IgD-negative memory B cell (primary cell): ENCODE results near the gene ETF1. TPM values are rescaled to one million over a fixed set of nuclear protein-coding genes. Genes with fewer than 3 reads are reported as not detected.
"Not testable (repeated sequence)": the region's sequence is repeated elsewhere in the genome, so short reads cannot be mapped to it uniquely, and the experiment has no call there.

Experiments used
- H3K27ac Mint-ChIP-seq, 3 donors: one replicate each; pipeline ENCODE4 v1.8.0; 2020 to 2022; ENCODE audit warnings: mild to moderate bottlenecking in 3 of 3, mixed read lengths in 3 of 3, moderate library complexity in 1 of 3
- H3K27me3 Mint-ChIP-seq: one replicate; pipeline ENCODE4 v1.8.0; 2021; ENCODE audit warnings: mixed read lengths
- H3K36me3 Mint-ChIP-seq: one replicate; pipeline ENCODE4 v1.8.0; 2020; ENCODE audit warnings: mild to moderate bottlenecking, mixed read lengths
- H3K4me1 Mint-ChIP-seq, 3 donors: one replicate each; pipeline ENCODE4 v1.8.0; 2020 to 2022; ENCODE audit warnings: mixed read lengths in 3 of 3, mild to moderate bottlenecking in 1 of 3
- H3K4me3 Mint-ChIP-seq, 4 donors: one replicate each; pipeline ENCODE4 v1.8.0; 2020 to 2022; ENCODE audit warnings: mild to moderate bottlenecking in 4 of 4, mixed read lengths in 4 of 4, moderate library complexity in 3 of 4
- H3K9me3 Mint-ChIP-seq, 3 donors: one replicate each; pipeline ENCODE4 v1.8.0; 2020 to 2021; ENCODE audit warnings: mixed read lengths in 3 of 3, mild to moderate bottlenecking in 1 of 3
- polyA plus RNA-seq: library from polyadenylated mRNA; unstranded; fragments of 300-500 nt; fragmentation: Illumina TruSeq; gene quantifications from one replicate; pipeline ENCODE4 v1.2.3, GENCODE V29; 2021

The ETF1 gene
- polyA plus RNA-seq, 1 donor from 2014 or later: 32.0 TPM

DNA sequence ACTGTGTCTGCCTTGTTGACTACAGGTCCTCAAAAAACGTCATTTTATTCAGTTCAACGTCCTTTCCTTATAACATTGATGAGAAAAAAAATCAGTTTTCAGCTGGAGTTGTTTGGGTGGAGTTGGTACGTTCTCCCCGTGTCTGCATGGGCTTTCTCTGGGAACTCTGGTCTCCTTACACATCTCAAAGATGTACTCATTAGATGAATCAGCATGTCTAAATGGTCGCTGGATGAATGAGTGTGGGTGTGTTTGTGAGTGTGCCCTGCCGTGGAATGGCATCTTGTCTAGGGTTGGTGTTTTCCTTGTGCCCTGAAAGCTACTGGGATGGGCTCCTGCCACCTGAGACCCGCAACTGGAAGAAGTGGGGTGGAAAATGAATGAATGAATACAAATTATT, 47.7 kb downstream of the ETF1 start:
- H3K4me3 Mint-ChIP-seq: no peak overlapping the region
- peaks cover 4 to 5% (median 5%) of the 10 kb centered on the region in 3 donors for H3K4me1 Mint-ChIP-seq
- H3K27me3 Mint-ChIP-seq: peaks cover 21% of the 10 kb centered on the region
- peaks cover 2% of the 10 kb centered on the region for H3K36me3 Mint-ChIP-seq
- peak overlapping the region in 2 of 3 donors; percentile 56 to 67 for H3K27ac Mint-ChIP-seq
- H3K9me3 Mint-ChIP-seq: no peaks in the 10 kb centered on the region

- Mint-ChIP-seq H3K27ac (peak overlapping the region in 1 of 3 donors; percentile 6), H3K27me3 (peaks cover 28% of the 10 kb centered on the region), H3K4me1 (peaks cover 4 to 5% (median 5%) of the 10 kb centered on the region in 3 donors), H3K4me3 (peak overlapping the region; percentile 83 to 94 (median 86)), H3K9me3 (no peaks in the 10 kb centered on the region), H3K36me3 (no peaks in the 10 kb centered on the region)
Measured at GRCh38 chr5:138492560-138493045, 50.4 kb downstream of the ETF1 start.

GRCh38 chr5:138491669-138492559, 51.1 kb downstream of the ETF1 start:
- Mint-ChIP-seq H3K27ac (peak overlapping the region in 1 of 3 donors; percentile 6), H3K4me3 (peak overlapping the region; percentile 83 to 94 (median 86)), H3K27me3 (peaks cover 28% of the 10 kb centered on the region), H3K9me3 (no peaks in the 10 kb centered on the region), H3K36me3 (no peaks in the 10 kb centered on the region), H3K4me1 (peaks cover 4 to 5% (median 5%) of the 10 kb centered on the region in 3 donors)

DNA sequence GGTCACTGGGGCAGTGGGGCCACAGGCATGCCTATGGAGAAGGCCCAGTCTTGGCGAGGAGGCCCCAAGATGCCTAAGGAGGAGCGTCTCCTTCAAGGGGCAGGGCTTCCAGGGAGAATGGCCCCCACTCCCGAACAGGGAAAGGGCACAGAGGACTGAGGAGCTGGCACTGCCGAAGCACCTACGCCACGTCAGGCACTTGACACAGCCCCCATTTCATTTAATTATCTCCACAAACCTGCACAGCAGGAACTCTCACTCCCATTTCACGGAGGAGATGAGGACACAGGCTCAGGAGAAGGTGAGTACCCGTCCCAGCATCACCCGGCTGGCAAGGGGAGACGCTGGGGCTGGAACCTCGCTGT, 51.8 kb downstream of the ETF1 start:
- peak overlapping the region in 1 of 3 donors; percentile 85 for H3K27ac Mint-ChIP-seq
- peaks cover 4 to 5% (median 5%) of the 10 kb centered on the region in 3 donors for H3K4me1 Mint-ChIP-seq
- H3K27me3 Mint-ChIP-seq: peaks cover 31% of the 10 kb centered on the region

DNA sequence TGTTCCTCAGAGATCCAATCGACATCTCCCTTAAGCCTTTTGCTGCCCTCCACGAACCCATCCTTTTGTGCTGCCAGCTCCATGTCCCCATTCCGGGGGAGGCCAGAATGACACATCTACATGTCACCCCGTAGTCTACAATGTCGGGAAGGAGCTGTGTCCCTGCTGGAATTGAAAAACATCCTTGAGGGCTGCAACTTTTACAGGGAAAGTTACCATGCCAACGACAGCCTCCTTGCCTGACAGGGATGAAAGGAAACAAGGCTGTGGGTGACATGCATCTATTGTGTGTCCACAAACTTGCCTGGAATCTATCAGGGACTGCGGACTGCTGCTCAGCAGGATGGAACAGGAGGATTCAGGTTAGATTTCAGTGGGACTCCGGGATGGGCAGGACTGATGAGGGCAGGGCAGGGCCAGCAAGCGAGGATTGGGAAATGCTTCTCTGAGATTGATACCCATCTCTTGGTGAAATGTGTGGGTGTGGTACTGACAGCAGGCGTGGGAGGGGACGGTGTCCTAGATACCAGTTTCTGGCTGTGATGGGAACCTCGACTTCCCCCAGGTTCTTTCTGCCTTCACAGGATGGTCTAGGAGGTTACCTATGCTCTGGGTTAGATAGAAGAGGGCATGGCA, 52.3 kb downstream of the ETF1 start:
- no peaks in the 10 kb centered on the region for H3K36me3 Mint-ChIP-seq
- no peaks in the 10 kb centered on the region for H3K9me3 Mint-ChIP-seq
- peak overlapping the region; percentile 5 to 82 (median 55) for H3K4me3 Mint-ChIP-seq
- peak overlapping the region in 1 of 3 donors; percentile 85 for H3K27ac Mint-ChIP-seq
- H3K27me3 Mint-ChIP-seq: peaks cover 31% of the 10 kb centered on the region
- peaks cover 4 to 5% (median 5%) of the 10 kb centered on the region in 3 donors for H3K4me1 Mint-ChIP-seq

More for the DNA sequence above, 51.8 kb downstream of the ETF1 start:
- Mint-ChIP-seq H3K9me3 (no peaks in the 10 kb centered on the region), H3K36me3 (no peaks in the 10 kb centered on the region), H3K4me3 (peak overlapping the region in 3 of 4 donors; percentile 5 to 82 (median 63))

- no peaks in the 10 kb centered on the region for H3K9me3 Mint-ChIP-seq
- H3K27ac Mint-ChIP-seq: no peak overlapping the region
Measured at GRCh38 chr5:138489683-138490061, 53.4 kb downstream of the ETF1 start.

GRCh38 chr5:138488481-138488945, 54.5 kb downstream of the ETF1 start:
- Mint-ChIP-seq H3K4me1 (peaks cover 2 to 5% (median 5%) of the 10 kb centered on the region in 3 donors), H3K4me3 (no peak overlapping the region), H3K27me3 (peaks cover 28% of the 10 kb centered on the region), H3K27ac (no peak overlapping the region), H3K9me3 (no peaks in the 10 kb centered on the region), H3K36me3 (no peaks in the 10 kb centered on the region)

More at GRCh38 chr5:138489683-138490061, 53.4 kb downstream of the ETF1 start:
- Mint-ChIP-seq H3K36me3 (no peaks in the 10 kb centered on the region), H3K4me1 (peaks cover 2 to 5% (median 5%) of the 10 kb centered on the region in 3 donors), H3K27me3 (peaks cover 28% of the 10 kb centered on the region), H3K4me3 (peak overlapping the region in 1 of 4 donors; percentile 52)

GRCh38 chr5:138482638-138483037, 60.4 kb downstream of the ETF1 start:
- no peaks in the 10 kb centered on the region for H3K9me3 Mint-ChIP-seq
- H3K4me1 Mint-ChIP-seq: no peaks in the 10 kb centered on the region
- H3K27me3 Mint-ChIP-seq: peaks cover 12% of the 10 kb centered on the region
- no peaks in the 10 kb centered on the region for H3K36me3 Mint-ChIP-seq
- no peak overlapping the region for H3K4me3 Mint-ChIP-seq
- H3K27ac Mint-ChIP-seq: no peak overlapping the region

DNA sequence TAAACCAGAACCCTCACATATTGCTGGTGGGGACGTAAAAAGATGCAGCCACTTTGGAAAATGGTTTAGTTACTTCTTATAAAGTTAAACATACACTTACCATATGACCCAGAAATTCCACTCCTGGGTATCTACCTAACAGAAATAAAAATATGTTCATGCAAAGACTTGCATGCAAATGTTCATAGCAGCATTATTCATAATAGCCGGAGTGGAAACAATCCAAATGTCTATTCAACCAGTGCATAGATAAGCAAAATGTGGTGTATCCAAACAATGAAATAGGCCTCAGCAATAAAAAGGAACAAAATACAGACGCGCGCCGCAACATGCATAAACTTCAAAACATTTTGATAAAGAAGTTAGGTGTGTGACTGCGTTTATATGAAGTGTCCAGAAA, 66.1 kb downstream of the ETF1 start:
- Mint-ChIP-seq H3K4me3 (no peak overlapping the region), H3K27ac (peak overlapping the region in 1 of 3 donors; percentile 4), H3K27me3 (peaks cover 21% of the 10 kb centered on the region), H3K36me3 (peaks cover 2% of the 10 kb centered on the region), H3K9me3 (no peaks in the 10 kb centered on the region), H3K4me1 (no peaks in the 10 kb centered on the region)

GRCh38 chr5:138473151-138473550, 69.9 kb downstream of the ETF1 start:
- H3K4me3 Mint-ChIP-seq: not testable (repeated sequence)
- peak overlapping the region in 1 of 3 donors; percentile 97 for H3K27ac Mint-ChIP-seq

GRCh38 chr5:138472353-138472752, 70.7 kb downstream of the ETF1 start:
- Mint-ChIP-seq H3K27ac (no peak overlapping the region), H3K27me3 (peaks cover 14% of the 10 kb centered on the region), H3K9me3 (no peaks in the 10 kb centered on the region), H3K36me3 (peaks cover 2% of the 10 kb centered on the region), H3K4me1 (peaks cover 0 to 6% (median 5%) of the 10 kb centered on the region in 3 donors), H3K4me3 (no peak overlapping the region)

More at GRCh38 chr5:138473151-138473550, 69.9 kb downstream of the ETF1 start:
- H3K36me3 Mint-ChIP-seq, H3K9me3 Mint-ChIP-seq, H3K4me1 Mint-ChIP-seq: not testable (repeated sequence)
- H3K27me3 Mint-ChIP-seq: peaks cover 14% of the 10 kb centered on the region

- no peak overlapping the region for H3K27ac Mint-ChIP-seq
- H3K4me1 Mint-ChIP-seq: peaks cover 0 to 11% (median 9%) of the 10 kb centered on the region in 3 donors
- H3K27me3 Mint-ChIP-seq: peaks cover 10% of the 10 kb centered on the region
- no peaks in the 10 kb centered on the region for H3K9me3 Mint-ChIP-seq
- H3K4me3 Mint-ChIP-seq: no peak overlapping the region
- H3K36me3 Mint-ChIP-seq: peaks cover 4% of the 10 kb centered on the region
Measured at GRCh38 chr5:138471052-138471361, 72.0 kb downstream of the ETF1 start.

DNA sequence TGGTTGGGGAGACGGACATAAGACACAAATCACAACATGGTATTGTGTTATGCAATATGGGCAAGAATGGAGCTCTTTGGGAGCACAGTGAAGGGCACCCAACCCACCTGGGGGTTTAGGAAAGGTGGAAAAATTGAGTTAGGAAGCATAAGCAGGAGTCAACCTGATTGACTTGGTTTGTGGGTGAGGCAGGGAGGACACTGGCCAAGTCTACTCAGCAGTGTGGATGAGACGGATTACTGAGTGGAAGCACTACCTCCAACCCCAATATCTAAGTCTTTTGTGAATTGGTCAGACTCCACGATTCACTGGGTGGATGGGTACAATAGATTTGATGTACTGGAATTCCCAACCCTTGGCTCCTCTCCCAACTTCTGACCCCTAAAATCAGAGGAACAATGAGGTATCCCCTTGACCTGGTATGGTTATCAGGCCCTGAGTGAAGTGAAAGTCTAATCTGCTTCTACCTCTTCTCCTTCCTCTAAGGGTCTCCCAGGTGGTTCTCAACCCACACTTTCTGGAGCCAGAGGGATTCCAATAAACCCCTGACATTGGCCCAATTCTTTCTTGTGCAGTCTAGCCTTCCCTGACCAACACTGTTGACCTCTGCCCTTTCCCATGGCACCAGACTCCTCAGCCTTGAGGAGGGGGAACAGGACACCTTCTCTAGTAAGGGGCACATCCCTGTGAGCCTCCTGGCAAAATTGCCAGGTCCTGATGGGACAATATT, 72.5 kb downstream of the ETF1 start:
- peaks cover 3% of the 10 kb centered on the region for H3K36me3 Mint-ChIP-seq
- H3K4me3 Mint-ChIP-seq: peak overlapping the region in 1 of 4 donors; percentile 19
- H3K4me1 Mint-ChIP-seq: peaks cover 0 to 11% (median 9%) of the 10 kb centered on the region in 3 donors
- peaks cover 10% of the 10 kb centered on the region for H3K27me3 Mint-ChIP-seq
- peak overlapping the region in 1 of 3 donors; percentile 67 for H3K27ac Mint-ChIP-seq
- H3K9me3 Mint-ChIP-seq: no peaks in the 10 kb centered on the region

DNA sequence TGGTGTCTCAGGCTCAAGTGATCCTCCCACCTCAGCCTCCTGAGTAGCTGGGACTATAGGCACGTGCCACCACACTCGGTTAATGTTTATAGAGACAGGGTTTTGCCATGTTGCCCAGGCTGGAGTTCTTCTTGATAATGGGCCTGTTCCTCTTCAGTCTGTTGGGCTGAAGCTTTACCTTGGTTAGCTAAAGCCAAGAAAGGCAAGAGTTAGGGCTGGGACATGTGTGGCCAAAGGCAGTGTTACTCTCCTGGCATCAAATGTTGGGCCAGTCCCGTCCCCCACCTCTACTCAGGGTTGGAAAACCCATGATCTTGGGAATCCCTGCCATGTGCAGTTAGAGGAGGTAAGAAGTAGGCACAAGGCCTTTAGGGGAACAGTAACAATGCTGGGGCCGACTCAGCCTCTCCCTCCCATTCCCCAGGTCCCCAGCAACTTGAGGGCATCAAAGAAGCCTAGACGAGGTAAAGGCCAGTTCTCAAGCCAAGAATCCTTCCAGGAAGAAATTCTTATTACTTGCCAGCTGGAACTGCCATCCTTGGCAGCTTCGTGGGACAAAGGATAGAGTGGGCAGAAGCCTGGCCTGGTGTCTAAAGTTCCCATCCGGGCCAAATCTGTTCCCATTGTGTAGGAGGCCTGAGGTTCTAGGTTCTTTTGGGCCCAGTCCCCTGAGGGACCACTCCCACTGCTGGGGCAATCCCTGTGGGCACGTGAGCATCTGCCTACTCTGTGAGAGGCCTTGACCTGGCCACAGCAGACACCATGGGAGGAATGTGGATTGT, 73.3 kb downstream of the ETF1 start:
- Mint-ChIP-seq H3K36me3 (peaks cover 3% of the 10 kb centered on the region), H3K4me1 (peaks cover 0 to 13% (median 9%) of the 10 kb centered on the region in 3 donors), H3K27me3 (peaks cover 4% of the 10 kb centered on the region), H3K4me3 (peak overlapping the region in 1 of 4 donors; percentile 19), H3K27ac (no peak overlapping the region), H3K9me3 (no peaks in the 10 kb centered on the region)
